HG02970 (cell line): ENCODE measurements around the gene CALN1.
"Not testable (repeated sequence)": the region's sequence is repeated elsewhere in the genome, so short reads cannot be mapped to it uniquely, and the experiment has no call there.

Source experiments
- ATAC-seq: cut with Tn5 transposase; IDR thresholded peaks from one replicate; pipeline ENCODE4 v1.9.1; 2021; ENCODE audit warnings: mild to moderate bottlenecking, moderate library complexity, moderate number of reproducible peaks; ENCODE audit not compliant: unreplicated experiment, low FRiP score

The CALN1 gene

DNA sequence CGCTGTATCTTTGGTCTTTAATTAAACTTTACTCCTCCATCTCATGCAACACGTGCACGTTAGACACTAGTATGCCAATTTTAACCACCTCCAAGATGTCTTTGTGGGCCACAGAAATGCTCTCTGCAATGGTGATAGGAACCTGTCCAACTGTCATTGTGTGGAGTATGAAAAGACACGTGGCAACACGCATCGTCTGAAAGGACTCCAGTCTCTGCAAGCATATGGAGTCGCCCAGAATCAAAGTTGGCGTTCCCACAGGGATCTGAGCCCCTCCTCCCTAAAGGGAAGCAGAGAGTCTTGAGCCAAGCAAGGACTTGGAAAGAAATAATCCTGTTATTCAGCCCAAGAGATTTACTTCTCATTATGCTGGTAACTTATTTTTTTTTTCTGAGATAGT, 301.1 kb downstream of the CALN1 start:
- ATAC-seq, result no peak

GRCh38 chr7:72109566-72109965, 302.6 kb downstream of the CALN1 start:
- no peak for ATAC-seq

GRCh38 chr7:72106405-72106804, 305.7 kb downstream of the CALN1 start:
- ATAC-seq, result no peak

GRCh38 chr7:72101444-72101843, 310.7 kb downstream of the CALN1 start:
- no peak for ATAC-seq

- ATAC-seq, result no peak
Observed at GRCh38 chr7:72099784-72100183, 312.4 kb downstream of the CALN1 start.

DNA sequence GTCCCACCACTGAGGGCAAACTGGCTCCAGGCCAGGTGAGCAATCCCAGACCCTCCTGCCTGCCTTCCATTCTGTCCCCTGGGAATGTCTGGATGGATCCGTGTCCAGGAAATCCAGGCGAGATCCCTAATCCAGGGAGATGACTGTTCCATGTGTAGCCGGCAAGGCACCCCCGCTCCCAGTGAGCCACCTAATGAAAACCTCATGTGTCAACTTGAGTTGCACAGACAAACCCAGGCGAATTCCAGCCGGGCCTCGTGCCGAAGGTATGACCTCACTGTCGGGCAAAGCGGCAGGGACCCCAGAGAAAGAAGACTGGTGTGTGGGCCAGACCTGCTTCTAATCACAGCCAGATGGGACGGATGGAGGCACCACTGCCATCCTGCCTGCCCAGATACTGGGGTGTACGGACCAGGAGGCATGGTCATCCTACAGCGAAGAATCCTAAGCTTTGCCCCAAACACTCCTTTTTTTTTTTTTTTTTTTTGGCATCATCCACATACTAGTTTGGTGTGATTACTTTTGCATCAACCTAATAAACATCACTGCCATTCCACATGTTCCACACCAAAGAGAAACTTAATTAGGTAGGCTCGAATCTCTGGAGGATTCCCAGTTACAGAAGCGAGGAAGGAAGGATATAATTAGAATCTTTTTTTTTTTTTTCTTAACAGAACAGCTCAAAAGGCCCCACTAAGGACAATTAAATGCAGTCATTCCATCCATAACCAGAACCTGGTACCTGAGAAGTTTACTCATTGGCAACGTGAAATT, 313.1 kb downstream of the CALN1 start:
- ATAC-seq, result no peak

GRCh38 chr7:72097226-72097625, 314.9 kb downstream of the CALN1 start:
- no peak for ATAC-seq

GRCh38 chr7:72092769-72093168, 319.4 kb downstream of the CALN1 start:
- ATAC-seq, result no peak

GRCh38 chr7:72087926-72088325, 324.2 kb downstream of the CALN1 start:
- no peak for ATAC-seq

GRCh38 chr7:72080865-72081510, 331.1 kb downstream of the CALN1 start:
- ATAC-seq, result no peak

GRCh38 chr7:72080341-72080766, 331.8 kb downstream of the CALN1 start:
- ATAC-seq, result no peak

- ATAC-seq, result no peak
Observed at GRCh38 chr7:72078856-72079255, 333.3 kb downstream of the CALN1 start.

- no peak for ATAC-seq
Observed at GRCh38 chr7:72078301-72078700, 333.8 kb downstream of the CALN1 start.

DNA sequence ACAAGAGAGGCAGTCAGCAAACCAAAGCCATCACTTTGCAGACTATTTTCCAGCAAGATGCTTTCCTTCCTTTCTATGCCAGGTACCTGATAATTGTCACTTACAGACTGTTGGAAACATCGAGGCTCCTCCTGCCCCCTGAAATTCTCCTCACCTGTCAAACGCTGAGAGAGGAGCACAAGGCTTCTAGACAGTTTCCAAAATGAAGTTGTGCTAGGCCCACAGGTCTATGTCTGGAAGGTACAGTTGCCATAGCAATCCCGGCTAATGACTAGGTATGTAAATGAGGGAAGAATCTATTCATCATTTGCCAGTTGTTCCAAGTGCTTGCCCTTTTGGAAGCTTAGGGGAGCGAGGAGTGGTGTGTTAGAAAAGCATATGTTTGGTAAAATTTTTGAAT, 334.4 kb downstream of the CALN1 start:
- ATAC-seq, result no peak

DNA sequence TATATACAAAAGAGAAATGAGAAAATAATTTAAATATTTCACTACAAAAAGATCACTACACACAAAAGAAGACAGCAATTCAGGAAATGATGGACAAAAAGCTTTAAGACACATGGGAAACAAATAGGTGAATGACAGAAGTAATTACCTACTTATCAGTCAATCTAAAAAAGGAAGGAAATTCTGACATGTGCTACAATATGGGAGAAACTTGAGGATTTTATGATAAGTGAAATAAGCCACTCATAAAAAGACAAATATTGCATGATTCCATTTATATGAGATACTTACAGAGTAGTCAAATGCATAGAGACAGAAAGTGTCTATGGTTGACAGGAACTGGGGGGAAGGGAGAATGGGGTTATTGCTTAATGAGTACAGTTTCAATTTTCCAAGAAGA, 339.2 kb downstream of the CALN1 start:
- no peak for ATAC-seq

- no peak for ATAC-seq
Observed at GRCh38 chr7:72069263-72069662, 342.9 kb downstream of the CALN1 start.

DNA sequence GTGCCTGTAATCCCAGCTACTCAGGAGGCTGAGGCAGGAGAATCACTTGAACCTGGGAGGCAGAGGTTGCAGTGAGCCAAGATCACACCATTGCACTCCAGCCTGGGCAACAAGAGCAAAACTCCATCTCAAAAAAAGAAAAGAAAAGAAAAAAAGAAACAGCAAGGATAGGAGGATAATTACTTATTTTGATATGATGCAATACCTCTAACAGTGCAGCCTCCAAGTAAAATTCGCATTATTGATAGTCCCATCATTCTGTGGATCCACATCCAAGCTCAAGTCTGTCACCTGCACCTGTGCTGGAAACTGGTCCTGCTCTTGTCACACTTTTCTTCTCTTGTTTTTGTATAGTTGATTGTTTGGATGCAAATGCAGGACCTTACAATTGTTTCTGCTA, 346.4 kb downstream of the CALN1 start:
- ATAC-seq, result not testable (repeated sequence)

DNA sequence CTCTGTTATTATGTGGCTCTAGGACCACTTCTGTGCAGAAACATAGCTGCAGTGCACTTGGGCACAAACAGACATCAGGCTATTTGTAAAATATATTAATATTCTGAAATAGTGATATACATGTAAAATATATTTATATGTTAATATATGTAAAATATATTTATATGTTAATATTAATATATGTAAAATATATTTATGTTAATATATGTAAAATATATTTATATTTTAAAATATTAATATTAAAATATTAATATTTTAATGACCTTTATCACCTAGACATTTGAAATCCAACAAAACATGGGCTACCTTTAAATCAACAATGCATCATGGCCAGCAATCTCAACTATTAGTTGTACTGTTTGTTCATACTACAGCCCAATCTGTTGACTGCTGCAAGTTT, 347.2 kb downstream of the CALN1 start:
- no peak for ATAC-seq

GRCh38 chr7:72063330-72063729, 348.8 kb downstream of the CALN1 start:
- no peak for ATAC-seq

DNA sequence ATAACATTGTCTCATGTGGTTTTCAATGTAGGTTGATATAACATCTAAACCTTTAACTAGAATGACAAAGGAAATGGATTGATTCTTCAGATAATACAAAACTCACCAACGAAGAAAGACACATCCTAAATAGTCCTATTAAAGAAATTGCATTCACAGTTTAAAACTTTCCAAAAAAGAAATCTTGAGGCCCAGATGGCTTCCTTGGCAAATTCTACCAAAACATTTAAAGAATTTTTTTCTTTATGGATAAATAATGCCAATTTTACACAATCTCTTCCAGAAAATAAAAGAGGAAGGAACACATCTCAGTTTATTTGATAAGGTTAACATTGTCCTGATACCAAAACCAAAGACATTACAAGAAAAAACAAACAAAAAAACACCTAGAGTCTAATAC, 349.5 kb downstream of the CALN1 start:
- ATAC-seq, result no peak

- ATAC-seq, result no peak
Observed at GRCh38 chr7:72059925-72060324, 352.2 kb downstream of the CALN1 start.

- no peak for ATAC-seq
Observed at GRCh38 chr7:72058579-72058978, 353.6 kb downstream of the CALN1 start.
